SH-SY5Y (cell line): ENCODE results near the gene HSF2BP.

Experiments used
- GATA2 ChIP-seq: IDR thresholded peaks from 2 replicates; pipeline ENCODE4 v1.6.1; 2011; ENCODE audit warnings: mild to moderate bottlenecking, low read depth, low read length
- GATA3 ChIP-seq: IDR thresholded peaks from 2 replicates; pipeline ENCODE4 v1.6.1; 2011; ENCODE audit warnings: low read depth, mild to moderate bottlenecking, low read length, moderate library complexity

DNA sequence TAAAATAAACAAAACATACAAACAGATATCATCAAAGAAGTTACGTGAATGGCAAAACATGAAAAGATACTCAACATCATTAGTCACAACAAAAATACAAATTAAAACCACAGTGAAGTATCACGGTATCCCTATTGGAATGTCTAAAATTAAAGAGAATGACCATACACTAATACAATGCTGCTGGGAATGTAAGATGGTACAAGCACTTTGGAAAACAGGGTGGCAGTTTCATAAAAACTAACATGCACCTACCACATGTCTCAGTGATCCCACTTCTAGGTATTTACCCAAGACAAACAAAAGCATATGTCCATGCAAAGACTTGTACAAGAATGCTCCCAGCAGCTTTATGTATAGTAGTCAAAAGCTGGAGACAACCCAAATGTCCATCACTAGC lies 69.1 kb downstream of the HSF2BP start:
- TF ChIP-seq GATA2: no peak
- TF ChIP-seq GATA3: no peak
